NCI-H146 treated with DMSO at 0.1 percent for 48 hours (cell line): ENCODE results near the gene TPRA1.
A peak's percentile ranks its signal among the peaks of the same experiment; 100 is the strongest.

Source experiments
- DNase-seq: peaks from one replicate; lab custom pipeline; 2025; ENCODE audit not compliant: unreplicated experiment; lab: John Stamatoyannopoulos, UW

The TPRA1 gene

DNA sequence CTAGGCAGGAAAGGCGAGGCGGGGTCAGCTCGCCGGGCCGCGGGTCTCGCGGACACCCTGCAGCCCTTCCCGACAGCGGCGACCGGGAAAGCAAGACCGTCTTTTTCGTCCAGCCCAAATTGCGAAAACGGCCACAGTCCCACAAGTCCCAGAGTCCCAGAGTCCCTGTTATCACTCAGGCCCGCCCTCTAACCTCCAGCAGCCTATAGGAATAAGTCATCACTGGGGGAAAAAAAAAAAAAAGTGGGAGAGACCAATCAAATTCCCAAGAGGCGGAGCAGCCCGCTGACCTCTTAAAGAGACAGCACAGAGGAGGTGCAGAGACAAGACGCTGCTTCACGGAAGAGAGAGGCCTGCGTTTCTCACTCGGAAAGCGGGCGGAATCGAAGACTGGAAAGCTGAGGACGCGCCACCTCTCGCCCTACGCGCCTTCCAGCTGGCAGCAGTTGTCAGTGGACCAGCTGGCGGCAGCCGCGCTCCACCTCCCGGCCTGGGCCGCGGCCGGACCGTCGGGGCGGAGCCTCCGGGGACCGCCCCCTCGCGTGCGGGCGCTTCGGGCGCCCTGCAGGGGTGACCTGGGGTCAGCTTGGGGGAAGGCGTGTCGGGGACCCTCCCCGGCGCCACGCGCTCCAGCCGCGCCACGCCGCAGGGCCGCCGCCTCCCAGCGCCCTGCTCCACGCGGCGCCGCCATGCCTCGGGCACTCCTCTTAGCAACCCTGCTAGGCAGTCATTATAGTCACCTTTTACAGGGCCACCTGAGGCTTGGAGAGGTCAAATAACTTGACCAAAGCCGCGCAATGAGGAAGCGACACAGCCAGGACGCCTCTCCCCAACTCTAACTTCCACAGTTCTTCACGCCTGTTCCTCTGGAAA, at the start of gene TPRA1:
TPRA1 (minus strand) TSS at position 141 of the 873 bp plus-strand sequence. CDS start 10,587 bp downstream, outside the sequence.
- DNase-seq, result peak; percentile 99

DNA sequence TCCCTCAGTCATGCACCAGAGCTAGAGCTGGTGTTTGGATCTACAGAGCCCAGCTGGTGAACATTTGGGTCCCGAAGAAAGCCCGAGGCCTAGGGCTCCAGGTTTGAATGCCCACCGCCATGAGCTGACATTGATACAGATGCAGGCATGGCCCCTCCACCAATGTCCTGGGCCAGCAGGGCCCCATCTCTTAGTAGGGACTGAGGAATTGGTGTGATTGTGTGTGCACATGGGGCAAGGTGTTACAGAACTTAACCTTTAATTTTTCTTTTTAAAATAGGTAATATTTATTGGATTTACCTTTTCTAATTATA, 49.5 kb upstream of the TPRA1 start:
- no peak for DNase-seq

DNA sequence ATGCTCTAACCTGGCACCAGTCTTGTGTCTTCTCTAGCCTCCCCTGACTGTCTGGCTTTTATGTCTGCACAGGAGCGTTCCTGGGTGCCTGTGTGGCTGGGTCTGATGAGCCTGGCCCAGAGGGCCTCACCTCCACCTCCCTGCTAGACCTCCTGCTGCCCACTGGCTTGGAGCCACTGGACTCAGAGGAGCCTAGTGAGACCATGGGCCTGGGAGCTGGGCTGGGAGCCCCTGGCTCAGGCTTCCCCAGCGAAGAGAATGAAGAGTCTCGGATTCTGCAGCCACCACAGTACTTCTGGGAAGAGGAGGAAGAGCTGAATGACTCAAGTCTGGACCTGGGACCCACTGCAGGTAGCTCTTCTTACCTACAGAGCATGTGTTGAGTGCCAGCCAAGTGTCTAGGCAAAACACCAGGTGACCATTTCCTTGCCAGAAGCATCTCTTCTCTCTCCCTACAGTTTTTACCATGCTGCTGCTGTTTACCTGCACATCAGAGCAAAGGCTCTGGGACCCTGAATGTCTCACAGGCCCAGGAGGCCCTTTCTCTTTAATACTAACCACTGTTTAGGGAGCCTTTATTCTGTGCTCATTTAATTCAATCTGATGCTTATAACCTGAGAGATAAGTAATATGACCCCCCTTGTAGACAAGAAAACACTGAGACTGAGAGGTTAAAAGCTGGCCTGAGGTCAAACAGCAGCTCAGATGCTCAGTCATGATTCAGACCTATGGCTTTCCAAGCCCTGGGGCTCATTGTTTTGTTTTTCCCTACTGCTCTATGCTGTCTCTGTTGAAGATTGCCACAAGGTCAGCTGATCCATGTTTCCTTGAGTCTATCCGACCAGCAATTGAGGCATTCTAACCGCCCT, 48.9 kb upstream of the TPRA1 start:
- DNase-seq, result no peak

DNA sequence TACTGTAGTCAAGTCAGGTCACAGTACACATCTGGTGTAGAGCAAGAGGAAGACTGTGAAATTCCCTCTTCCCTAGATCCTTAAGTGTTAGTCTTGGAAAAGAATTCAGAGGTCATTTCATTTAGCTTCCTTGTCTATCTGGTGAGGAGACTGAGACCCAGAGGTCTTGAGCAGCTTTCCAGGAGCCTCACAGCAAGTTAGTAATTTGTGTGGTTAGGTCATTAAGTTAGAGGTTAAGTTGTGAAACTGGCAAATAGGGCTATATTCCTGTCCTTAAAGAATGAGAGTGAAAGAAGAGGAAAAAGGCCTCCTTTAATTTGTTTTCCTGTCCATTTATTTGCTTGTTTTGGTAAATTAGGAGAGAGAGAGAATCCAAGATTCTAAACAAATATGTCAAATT, 47.4 kb upstream of the TPRA1 start:
- DNase-seq, result no peak

DNA sequence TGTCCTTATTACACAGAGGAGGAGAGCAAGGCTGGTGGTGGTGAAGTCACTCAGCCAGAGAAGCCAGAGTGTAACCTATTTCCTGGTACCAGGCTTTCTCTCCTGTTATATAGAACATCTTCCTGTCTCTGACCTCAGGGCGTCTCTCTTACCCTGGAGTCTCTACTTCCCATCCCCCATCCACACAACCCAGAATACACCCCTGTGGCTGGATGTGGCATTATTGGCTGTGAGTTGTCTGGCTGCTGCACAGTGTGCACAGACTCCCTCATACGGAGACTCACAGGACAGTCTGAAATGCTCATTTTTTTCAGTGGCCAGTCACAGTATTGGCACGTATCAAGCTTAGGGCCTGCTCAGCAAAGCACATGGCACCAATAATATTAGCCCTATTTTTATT, 47.0 kb upstream of the TPRA1 start:
- no peak for DNase-seq

DNA sequence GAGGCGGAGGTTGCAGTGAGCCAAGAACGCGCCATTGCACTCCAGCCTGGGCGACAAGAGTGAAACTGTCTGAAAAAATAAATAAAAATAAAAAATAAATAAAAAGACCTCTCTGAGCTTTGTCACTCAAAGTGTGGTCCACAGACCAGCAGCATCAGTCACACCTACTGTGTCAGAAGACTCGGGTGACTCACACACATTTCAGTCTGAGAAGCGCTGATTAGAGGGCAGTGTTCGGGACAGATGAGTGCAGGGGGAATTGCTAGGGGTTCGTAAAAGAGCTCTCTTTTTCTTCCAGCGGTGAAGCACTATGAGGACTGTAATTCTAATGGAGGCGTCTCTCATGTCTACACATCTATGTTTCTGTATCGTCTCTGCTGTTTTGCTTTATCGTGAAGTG, 44.1 kb upstream of the TPRA1 start:
- DNase-seq, result no peak

DNA sequence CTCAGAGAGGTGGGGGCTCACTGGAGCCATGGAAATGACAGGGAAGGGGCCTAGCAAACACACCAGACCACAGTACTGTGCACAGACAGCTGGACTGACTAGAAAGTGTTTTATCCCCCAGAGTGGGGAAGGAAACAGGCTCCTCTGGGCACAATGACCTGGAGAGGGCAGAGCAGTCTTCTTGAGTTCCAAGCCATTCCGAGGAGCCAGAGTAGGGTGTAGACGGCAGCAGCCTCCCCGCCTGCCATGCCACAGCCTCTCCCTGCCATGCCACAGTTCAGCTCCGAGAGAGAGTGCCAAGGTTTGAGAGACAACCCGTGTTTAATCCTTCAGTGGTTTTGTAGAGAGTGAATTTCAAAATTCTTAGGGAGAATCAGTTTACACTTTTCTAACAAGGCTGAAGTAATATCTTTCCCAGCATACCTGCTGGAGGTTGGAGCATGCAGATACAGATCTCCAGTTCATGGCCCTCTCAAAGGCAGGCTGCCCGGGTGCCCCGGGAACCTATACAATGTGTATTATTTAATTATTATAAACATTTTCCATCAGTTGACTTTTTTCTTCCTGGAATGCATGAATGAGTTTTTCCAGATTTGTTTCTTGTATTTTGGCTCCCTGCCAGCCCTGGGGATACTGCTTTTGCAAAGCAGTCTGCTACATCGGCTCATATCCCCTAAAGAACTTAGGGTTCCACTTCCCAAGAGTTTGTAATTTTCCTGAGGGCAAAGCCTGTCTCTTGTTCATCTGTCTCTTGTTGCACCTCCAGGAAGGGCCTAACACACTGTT, 41.7 kb upstream of the TPRA1 start:
- DNase-seq, result no peak

DNA sequence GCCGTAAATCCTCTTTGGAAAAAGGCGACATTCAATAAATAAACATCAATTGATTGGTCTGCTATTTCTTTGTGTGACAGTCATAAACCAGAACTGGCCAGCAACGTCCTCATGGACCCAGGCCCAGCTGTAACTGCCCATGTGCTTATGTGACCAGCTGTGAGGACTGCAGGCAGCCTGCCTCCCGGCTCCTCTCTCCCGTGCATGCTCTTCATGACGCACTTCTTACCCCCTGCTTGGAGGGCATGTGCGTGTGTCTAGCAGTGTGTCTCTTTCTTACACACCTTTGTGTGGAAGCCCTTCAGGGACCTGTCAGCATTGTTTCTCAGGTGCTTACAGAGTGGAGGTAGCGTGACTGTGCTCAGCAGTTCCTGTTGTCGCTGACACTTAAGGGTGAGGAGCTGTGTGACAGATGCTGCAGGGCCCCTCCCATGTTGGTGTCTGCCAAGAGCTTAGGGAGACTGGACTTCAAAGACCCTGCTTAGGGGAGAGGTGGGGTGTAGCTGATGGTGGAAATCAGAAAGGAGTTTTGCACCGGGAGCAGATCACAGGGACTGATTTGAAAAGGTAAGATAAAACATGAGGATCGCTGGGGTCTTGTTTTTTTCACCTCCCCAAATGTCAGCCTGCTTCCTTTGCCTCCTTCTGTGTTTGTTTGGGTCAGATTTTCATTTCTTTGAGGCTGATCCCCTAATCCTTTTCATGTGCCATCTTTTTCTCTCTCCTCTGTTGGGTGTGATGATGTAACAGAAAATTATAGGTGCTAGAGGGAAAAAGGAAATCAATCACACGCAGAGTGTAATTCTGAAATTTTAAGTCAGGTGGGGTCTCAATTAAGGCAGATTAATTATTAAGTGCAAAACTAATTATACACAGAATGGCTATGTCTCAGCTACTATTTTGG, 40.5 kb upstream of the TPRA1 start:
- peak; percentile 22 for DNase-seq

DNA sequence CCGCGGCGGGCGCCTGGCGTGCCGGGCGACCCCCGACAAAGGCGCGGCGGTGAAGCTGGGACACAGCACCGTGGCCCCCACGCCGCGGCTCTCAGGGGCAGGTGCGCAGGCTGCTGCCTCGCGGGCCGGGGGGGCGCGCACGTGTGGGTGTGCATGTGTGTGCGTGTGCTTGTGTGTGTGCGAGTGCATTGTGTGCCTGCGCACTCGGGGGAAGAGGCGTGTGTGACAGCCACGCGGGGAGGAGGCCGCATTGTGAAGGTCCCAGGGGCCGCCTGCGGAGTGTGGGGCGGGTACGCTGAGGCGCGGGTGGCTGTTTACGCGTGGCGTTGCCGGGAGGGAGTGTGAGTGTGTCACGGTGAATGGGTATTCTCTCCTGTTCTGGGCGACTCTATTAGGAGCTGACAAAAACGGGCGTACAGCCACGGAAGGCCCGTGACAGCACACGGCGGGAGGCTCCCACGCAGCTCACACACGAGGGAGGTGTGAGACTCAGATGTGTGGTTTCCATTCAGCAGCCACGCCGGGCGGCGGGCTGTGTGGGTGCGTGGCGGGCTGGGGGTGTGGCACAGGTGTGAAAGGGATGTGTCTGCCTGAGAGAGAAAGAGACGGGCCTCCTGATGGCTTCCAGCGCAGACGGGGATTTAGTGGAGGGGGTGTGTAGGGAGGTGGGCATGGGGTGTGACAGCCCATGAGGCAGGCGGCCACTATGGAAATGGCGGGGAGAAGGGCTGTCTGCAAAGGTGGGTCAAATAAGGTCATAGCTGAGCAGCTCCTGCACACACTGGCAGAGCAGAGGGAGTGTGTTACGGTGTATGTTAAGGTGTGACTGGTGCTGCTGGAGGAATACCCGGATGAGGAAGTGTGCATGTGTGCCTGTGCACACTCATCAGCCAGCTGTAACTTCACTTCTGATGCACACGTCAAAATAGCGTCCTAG, 39.2 kb upstream of the TPRA1 start:
- peak; percentile 35 for DNase-seq

DNA sequence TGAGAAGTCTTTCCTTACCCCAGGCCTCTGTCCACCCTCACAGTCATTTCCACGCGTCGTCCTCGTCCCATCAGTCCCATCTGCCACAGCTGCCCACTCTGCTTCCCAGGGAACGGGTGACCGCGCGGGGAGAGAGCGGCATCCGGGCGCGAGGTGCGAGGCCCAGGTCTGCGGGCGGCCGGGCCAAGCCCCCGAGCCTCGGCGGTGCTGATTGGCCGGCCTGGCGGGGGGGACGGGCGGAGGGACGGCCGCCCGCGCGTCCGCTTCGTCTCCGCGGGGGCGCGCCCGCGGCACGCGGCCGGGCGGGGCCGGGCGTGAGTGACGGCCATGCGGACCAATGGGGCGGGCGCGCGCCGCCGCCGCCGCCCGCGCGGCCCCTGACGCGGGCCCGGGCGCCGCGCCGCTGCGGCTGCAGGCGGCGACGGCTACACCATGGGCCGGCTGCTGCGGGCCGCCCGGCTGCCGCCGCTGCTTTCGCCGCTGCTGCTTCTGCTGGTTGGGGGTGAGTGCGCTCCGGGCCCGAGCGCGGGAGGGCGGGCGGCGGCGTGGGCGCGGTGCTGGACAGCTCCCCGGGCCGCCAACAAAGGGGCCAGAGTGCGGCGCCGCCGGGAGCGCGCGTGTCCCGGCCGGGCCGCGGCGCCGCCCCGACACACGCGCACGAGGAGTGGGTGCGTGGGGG, 38.4 kb upstream of the TPRA1 start, which contains the start of gene PODXL2:
PODXL2 (plus strand) TSS at position 398 of the 679 bp plus-strand sequence; CDS start at position 433, 35 bp downstream.
- DNase-seq, result peak; percentile 59

DNA sequence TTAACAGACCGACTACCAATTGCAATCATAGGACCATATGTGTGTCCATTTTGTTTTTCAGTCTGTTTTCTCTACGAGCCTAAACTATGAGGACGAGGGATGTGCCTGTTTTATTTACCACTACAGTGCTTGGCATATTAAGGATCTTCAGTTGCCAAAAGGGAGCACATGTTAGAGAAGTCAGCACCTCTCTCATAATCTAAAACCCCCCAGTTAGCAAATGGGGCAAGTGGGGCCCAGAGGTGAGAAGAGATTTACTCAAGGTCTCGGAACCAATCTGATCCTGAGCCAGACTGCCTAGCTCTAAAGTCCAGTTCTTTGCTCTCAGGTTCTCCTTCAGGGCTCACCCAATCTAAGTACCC, 37.9 kb upstream of the TPRA1 start:
- DNase-seq, result no peak

DNA sequence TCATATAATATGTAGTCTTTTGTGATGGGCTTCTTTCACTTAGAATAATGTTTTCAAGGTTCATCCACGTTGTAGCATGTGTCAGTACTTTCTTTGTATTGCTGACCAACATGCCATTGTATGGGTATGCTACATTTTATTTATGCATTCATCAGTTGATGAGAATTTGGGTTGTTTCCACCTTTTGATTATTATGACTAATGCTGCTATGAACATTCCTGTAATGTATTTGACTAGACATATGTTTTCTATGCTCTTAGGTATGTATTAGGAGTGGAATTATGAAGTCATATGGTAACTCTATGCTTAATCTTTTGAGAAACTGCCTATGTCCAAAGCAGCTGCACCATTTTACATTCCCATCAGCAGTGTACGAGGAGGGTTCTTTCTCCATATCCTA, 35.3 kb upstream of the TPRA1 start:
- no peak for DNase-seq

DNA sequence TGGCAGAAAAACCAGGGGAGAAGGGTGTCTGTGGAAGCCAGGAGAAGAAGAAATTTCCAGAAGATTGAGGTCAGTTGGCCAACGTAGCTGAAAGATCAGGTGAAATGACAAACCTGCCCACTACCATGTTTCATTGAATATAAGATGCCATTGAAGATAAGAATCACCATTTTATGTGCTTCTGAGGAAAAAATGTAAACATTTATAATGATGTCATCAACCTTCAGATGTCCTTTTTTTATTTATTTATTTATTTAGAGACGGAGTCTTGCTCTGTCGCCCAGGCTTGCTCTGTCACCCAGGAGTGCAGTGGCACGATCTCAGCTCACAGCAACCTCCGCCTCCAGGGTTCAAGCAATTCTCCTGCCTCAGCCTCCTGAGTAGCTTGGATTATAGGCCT, 33.5 kb upstream of the TPRA1 start:
- no peak for DNase-seq

DNA sequence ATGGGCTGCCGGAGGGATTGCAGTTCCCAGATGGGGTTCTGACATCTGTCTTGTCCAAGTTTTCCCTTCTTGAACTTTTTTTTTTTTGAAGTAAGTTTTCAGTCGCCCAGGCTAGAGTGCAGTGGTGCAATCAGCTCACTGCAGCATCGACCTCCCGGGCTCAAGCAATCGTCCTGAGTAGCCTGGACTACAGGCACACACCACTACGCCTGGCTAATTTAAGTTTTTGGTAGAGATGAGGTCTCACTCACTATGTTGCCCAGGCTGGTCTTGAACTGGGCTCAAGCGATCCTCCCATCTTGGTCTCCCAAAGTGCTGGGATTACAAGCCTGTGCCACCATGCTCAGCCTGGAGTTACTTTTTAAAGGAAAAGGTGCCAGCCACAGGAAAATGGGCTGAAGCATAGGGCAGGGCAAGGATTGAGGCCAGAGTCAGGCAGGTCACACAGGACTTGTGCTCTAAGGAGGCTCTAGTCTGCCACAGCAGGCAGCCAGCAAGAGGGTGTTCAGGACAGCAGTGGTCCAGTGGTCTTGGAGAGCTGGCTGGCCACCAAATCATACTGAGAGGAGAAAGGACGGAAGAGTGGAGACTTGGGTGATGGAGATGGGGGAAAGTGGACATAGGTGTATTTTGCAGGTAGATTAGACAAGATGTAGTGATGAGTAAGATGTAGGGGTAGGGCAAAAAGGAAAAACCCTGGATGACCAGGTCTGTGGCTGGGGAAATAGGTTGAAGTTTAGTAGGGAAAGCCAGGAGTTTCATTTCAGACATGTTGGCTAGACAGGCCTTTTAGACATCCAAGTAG, 32.4 kb upstream of the TPRA1 start:
- DNase-seq, result no peak

DNA sequence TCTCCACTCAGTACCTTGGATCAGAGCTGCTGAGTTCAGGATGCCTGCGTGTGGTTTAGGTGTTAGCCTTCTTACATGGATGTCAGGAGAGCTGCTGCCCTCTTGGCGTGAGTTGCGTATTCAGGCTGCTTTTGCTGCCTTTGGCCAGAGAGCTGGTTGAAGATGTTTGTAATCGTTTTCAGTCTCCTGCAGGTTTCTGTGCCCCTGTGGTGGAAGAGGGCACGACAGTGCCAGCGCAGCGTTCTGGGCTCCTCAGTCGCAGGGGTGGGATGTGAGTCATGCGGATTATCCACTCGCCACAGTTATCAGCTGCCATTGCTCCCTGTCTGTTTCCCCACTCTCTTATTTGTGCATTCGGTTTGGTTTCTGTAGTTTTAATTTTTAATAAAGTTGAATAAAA, 31.5 kb upstream of the TPRA1 start:
- no peak for DNase-seq

DNA sequence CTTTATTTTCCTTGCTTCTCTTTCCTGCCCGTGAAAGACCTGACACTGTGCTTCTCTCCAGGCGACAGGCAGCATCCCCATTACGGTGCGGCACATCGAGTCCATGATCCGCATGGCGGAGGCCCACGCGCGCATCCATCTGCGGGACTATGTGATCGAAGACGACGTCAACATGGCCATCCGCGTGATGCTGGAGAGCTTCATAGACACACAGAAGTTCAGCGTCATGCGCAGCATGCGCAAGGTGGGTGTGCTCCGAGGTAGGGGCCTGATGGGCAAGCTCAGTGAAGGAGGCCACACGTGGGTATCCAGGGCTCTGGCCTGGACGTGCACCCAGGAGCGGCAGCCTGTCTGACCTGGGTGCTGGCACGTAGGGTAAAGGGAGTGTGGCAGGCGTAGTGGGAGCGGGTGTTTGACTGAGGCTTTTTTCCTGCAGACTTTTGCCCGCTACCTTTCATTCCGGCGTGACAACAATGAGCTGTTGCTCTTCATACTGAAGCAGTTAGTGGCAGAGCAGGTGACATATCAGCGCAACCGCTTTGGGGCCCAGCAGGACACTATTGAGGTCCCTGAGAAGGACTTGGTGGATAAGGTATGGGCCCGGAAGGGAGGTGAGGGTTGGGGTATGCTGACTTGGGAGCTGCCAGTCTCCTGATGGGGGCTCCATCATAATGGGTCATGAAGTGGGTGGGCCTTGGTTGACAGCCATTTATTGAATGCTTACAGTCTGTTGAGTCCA, 30.3 kb upstream of the TPRA1 start:
- DNase-seq, result no peak

DNA sequence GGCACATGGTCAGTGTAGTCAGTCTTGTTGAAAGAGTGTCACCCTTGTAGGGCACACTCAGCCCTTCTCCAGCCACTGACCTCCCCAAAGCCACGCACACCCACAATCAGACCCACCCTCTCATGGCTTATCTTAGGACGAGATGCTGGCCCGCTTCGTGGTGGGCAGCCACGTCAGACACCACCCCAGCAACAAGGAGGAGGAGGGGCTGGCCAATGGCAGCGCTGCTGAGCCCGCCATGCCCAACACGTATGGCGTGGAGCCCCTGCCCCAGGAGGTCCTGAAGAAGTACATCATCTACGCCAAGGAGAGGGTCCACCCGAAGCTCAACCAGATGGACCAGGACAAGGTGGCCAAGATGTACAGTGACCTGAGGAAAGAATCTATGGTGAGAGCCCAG, 28.4 kb upstream of the TPRA1 start:
- DNase-seq, result no peak
